AML-193 (cell line): ENCODE data around the gene CDC42SE2.
"Not testable (repeated sequence)": the region's sequence is repeated elsewhere in the genome, so short reads cannot be mapped to it uniquely, and the experiment has no call there.

Experiments used
- DNase-seq, 2 experiments: peaks; one replicate each; lab custom pipeline; 2025; lab: John Stamatoyannopoulos, UW

Gene CDC42SE2

GRCh38 chr5:131366428-131366827, 102.6 kb downstream of the CDC42SE2 start:
- no peak for DNase-seq

GRCh38 chr5:131367219-131367860, 103.5 kb downstream of the CDC42SE2 start:
- no peak for DNase-seq

GRCh38 chr5:131368866-131369265, 105.0 kb downstream of the CDC42SE2 start:
- DNase-seq: no peak

- no peak for DNase-seq
These were observed 105.7 kb downstream of the CDC42SE2 start for GRCh38 chr5:131369558-131369957.

GRCh38 chr5:131371835-131372234, 108.0 kb downstream of the CDC42SE2 start:
- no peak for DNase-seq

DNA sequence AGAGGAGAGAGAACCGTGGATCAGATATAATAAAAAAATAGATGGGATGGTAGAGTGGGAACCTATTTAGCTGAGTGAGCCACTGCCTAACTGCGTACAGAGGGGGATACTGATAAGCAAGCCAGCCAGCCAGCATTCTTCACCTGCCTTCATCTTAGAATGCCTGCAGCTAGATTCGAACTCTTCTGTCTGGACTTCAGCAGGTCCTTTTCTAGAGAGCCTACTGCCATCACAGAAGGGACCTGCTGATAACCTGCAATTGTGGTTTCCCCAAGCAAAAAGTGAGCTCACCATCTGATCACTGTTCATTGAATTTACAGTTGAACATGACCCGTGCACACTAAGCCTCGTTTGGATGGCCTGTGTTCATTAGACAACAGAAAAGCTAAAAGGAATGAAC, 109.4 kb downstream of the CDC42SE2 start:
- no peak for DNase-seq

DNA sequence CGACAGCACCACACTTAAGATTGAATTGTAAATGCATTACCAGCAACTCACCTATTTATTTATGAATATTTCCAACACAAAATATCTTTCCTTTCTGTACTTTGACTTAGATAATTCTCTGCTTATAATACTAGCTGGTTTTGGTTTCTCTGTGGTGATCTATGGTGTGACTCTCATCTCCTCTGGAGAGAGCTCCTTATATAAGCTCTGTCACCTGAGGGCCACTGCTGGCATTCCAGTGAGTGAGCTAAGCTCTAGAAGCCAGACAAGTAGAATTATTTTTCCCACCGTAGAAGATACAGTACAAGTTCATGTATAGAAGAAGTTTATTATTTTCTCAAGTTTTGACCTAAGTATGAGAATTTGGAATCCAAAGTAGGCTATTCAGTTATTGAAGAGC, 111.5 kb downstream of the CDC42SE2 start:
- DNase-seq: no peak

DNA sequence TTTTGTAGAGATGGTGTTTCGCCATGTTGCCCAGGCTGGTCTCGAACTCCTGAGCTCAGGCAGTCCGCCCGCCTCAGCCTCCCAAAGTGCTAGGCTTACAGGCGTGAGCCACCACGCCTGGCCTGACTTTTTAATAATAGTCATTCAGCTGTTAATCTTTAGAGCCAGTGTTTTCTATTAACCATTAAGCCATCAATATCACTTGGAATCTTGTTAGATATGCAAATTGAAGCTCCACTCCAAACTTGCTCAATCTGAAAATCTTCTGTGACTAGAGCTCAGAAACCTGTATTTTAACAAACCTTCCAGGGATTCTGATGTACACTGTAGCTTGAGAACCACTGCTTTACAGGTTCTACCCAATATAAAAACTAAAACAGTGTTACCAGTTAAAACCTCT, 113.5 kb downstream of the CDC42SE2 start:
- DNase-seq: no peak

GRCh38 chr5:131377785-131378325, 114.0 kb downstream of the CDC42SE2 start:
- no peak for DNase-seq

DNA sequence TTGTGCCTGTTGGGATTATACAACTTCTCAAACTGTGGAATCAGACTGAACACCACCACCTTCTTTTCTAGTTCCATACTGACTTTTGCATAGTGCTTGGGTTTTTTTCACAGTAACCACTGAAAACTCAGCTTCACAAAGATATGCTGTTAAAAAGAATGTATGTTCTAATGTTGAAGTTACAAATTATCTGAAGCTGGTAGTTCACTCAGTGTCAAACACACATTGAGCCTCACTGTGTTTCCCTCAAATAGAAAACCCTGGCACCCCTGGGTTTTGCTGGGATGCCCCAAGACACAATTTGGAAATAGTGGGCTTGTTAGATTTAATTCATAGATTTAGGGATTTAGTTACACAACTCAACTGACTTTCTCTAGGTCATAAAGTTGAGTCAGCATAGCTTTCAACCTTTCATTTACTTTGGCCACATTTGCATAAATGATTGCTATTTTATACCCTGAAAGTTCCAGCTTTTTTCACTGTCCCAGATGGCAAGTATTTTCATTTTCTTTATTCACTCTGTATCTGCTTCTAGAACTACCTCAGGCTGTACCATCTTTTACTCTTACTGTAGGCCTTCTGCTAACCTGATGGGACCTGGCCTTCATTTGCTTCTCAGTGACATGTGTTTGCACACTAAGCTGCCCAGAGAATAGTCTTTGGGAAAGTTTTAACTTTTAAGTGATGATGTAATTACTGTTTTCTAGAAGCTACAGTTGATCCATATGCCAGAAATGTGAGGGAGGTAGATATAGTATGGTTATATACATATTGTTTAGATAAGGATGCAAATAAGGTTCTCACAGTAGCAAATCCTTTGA, 115.1 kb downstream of the CDC42SE2 start:
- DNase-seq: no peak

DNA sequence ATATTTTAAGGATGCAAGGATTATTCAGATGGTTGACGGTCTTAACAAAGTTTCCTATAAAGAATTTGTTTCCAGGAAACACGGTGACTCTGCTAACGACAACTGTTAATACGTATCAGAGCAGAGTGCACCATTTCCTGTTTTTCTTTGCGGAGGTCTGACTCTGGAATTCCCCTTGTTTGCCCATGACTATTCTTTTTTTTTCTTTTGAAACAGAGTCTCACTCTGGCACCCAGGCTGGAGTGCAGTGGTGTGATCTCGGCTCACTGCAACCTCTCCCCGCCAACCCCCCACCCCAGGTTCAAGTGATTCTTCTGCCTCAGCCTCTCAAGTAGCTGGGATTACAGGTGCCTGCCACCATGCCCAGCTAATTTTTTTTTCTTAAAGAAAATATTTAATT, 115.9 kb downstream of the CDC42SE2 start:
- DNase-seq: no peak

GRCh38 chr5:131380238-131380637, 116.4 kb downstream of the CDC42SE2 start:
- not testable (repeated sequence) for DNase-seq

- DNase-seq: no peak
These were observed 117.2 kb downstream of the CDC42SE2 start for GRCh38 chr5:131381021-131381420.

- no peak for DNase-seq
These were observed 117.9 kb downstream of the CDC42SE2 start for GRCh38 chr5:131381777-131382176.

DNA sequence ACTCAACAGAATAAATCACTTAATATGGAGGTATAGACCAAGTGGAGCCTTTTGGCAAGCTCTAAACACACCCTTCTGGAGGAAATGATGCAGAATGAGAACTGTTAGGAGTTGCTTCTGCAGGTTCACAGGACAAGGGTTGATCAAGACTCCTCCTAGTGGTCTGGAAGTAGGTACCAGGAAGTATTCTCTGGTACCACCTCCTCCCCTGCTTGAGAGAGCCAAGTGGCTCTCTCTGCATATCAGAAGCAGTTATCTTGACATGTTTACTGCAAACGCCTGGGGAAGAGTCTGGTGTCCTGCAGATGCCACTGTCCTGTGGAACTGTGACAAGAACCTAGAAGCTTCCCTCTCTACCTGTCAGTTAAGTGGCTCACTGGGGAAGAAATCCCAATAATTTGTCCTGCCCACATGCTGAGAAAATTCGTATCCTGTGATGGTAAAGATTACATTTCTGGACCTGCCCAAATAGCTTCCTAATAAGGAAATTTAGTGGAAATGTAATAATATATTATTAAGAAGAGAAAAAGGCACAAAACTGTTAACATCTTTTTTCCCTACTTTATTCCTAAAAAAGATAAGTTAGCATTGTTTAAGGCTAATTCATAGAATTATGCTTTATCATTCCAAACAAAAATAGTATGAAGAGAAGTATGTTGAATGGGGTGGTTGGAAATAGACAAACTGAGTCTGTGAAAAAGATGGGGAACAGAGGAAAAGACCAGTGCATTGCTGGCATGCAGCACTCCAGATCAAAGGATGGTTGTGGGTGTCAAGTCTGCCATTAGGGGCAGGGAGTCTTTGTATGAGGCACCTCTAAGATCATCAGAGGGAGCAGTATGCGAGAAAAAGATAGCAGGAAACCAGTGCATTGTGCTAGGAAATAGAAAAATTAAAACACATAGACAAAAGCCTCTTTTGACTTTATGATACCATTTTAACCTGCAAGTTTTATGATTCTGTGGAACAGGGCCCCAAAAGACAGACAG, 118.8 kb downstream of the CDC42SE2 start:
- peak; percentile 64 to 88 for DNase-seq

GRCh38 chr5:131384173-131384572, 120.3 kb downstream of the CDC42SE2 start:
- no peak for DNase-seq

DNA sequence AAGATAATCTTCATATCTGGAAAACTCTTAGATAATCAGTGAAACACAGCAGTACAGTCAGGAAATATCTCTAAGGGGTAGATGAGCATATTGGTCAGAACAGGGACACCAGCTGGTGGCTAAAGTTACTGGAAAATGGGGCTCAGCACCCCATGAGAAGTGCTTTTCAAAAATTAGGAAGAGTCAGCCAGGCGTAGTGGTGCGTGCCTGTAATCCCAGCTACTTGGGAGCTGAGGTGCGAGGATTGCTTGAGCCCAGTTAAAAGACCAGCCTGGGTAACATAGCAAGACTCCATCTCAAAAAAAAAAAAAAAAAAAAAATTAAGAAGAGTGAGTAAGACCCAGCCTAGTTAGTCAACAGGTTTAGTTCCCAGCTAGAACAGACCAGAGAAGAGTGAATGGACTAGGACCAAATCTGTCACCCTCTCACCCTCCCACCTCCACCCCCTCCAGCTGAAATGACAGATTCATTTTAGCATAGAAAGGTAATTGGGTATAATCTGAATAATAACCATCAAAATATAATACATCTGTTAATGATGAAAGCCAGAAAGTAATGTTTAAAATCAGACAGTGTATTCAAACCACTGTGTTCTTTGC, 120.9 kb downstream of the CDC42SE2 start:
- no peak for DNase-seq

GRCh38 chr5:131386124-131386523, 122.3 kb downstream of the CDC42SE2 start:
- no peak for DNase-seq

GRCh38 chr5:131386779-131387178, 122.9 kb downstream of the CDC42SE2 start:
- no peak for DNase-seq

GRCh38 chr5:131387255-131387654, 123.4 kb downstream of the CDC42SE2 start:
- no peak for DNase-seq

GRCh38 chr5:131389096-131389868, 125.4 kb downstream of the CDC42SE2 start:
- DNase-seq: no peak
